ENCODE measurements around the gene MAT2B. TPM values are rescaled to one million over a fixed set of nuclear protein-coding genes. Genes with fewer than 3 reads are reported as not detected.

Gene MAT2B
- total and polyA plus RNA-seq, 2 of the 13 experiments (the other 11 are each of a cell fraction or from before 2014, with no cell fraction given) = 20.2 to 37.1 TPM

GRCh38 chr5:163565931-163566608 lies 60.7 kb downstream of the MAT2B start (continued):
- TF ChIP-seq ZNF282 (IDR thresholded peaks at IDR 0.05; ENCODE audit: partially characterized antibody) (no peak), PHF21A (CRISPR knock-in tag; IDR thresholded peaks at IDR 0.05) (peak; percentile 30; the same call in 1 of the 2 replicates), IKZF4 (CRISPR knock-in tag; IDR thresholded peaks at IDR 0.05; ENCODE audit: borderline replicate concordance, low read depth, not compliant biosample characterization) (peak; percentile 37), ZNF713 (CRISPR knock-in tag; IDR thresholded peaks at IDR 0.05) (no peak), PCBP1 (IDR thresholded peaks at IDR 0.05; ENCODE audit: borderline replicate concordance, low read depth, low read length) (no peak), ELF4 (CRISPR knock-in tag; IDR thresholded peaks at IDR 0.05; ENCODE audit: borderline replicate concordance) (no peak), ZNF550 (CRISPR knock-in tag; IDR thresholded peaks at IDR 0.05; ENCODE audit: borderline replicate concordance) (no peak), NFE2L2 (IDR thresholded peaks at IDR 0.05; ENCODE audit: low read length) (no peak), ZFP41 (CRISPR knock-in tag; IDR thresholded peaks at IDR 0.05; ENCODE audit: borderline replicate concordance) (no peak), ZNF709 (CRISPR knock-in tag; IDR thresholded peaks at IDR 0.05) (peak; percentile 80; the same call in 1 of the 2 replicates), DR1 (CRISPR knock-in tag; IDR thresholded peaks at IDR 0.05) (no peak), POLR2AphosphoS5 (IDR thresholded peaks at IDR 0.05; ENCODE audit: low read depth, low read length) (no peak), ZNF569 (CRISPR knock-in tag; IDR thresholded peaks at IDR 0.05; ENCODE audit: borderline replicate concordance) (no peak), DNMT1 (CRISPR knock-in tag; IDR thresholded peaks at IDR 0.05) (no peak), SNAI1 (CRISPR knock-in tag; IDR thresholded peaks at IDR 0.05; ENCODE audit: borderline replicate concordance) (no peak), NFYC (CRISPR knock-in tag; IDR thresholded peaks at IDR 0.05) (no peak), AHDC1 (CRISPR knock-in tag; IDR thresholded peaks at IDR 0.05; ENCODE audit: borderline replicate concordance) (peak; percentile 62; the same call in 1 of the 2 replicates), THRA (CRISPR knock-in tag; IDR thresholded peaks at IDR 0.05; ENCODE audit: borderline replicate concordance) (0 out of 2 replicates have a peak, but pooled peaks have one; percentile 35)
- TF ChIP-seq, protein P1, sequence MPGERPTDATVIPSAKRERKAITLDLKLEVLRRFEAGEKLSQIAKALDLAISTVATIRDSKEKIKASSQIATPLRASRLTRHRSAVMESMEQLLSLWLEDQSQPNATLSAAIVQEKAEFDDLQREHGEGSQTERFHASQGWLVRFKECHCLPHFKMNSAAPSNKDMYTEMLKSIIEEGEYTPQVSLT (CRISPR knock-in tag; IDR thresholded peaks at IDR 0.05; ENCODE audit: borderline replicate concordance, low read depth) = no peak
- TF ChIP-seq, protein P2, sequence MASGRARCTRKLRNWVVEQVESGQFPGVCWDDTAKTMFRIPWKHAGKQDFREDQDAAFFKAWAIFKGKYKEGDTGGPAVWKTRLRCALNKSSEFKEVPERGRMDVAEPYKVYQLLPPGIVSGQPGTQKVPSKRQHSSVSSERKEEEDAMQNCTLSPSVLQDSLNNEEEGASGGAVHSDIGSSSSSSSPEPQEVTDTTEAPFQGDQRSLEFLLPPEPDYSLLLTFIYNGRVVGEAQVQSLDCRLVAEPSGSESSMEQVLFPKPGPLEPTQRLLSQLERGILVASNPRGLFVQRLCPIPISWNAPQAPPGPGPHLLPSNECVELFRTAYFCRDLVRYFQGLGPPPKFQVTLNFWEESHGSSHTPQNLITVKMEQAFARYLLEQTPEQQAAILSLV (CRISPR knock-in tag; IDR thresholded peaks at IDR 0.05; ENCODE audit: borderline replicate concordance) = no peak
